ENCODE results near the gene PSMB9. TPM values are rescaled to one million over a fixed set of nuclear protein-coding genes. Genes with fewer than 3 reads are reported as not detected.
"Not testable (repeated sequence)": the region's sequence is repeated elsewhere in the genome, so short reads cannot be mapped to it uniquely, and the experiment has no call there.

The PSMB9 gene
- total RNA-seq, 2 experiments from 2014 or later: 353 to 356 TPM

DNA sequence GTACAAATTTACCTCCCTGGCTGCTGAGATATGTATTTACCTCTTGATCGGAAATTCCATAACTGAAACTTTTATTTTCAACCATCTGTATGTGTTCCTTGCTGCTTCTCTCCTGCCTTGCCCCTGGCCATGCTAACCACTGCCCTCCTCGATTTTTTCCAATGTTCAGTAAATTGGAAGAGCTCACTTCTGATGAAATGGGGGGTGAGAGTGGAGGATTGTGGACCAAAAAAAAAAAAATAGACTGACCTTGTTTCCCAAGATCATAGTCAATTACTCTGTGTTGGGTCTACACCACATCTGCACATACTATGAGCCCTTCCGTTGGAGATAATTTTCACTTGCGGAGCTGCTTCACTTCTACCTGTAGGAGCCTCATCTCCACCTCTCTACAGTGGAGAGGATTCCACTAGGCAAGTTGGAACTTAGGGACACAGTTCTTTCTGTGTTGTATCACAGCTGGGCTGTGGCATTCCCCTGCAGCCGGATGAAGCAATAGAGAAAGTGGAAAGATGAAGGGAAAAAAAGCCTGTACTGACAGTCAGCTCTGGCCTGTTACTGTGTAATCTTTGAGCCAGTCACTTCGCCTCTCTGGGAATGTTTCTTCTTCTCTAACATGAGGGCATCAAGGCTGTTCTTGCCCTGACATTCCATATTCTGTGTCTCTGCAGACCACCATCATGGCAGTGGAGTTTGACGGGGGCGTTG lies 1.6 kb downstream of the PSMB9 start:
- H3K36me3 Mint-ChIP-seq: peaks cover 68% of the 10 kb centered on the region
- POLR2A ChIA-PET: interaction anchor here (0.6 to 7.3 kb wide), 8 partner anchors 8 to 1261 kb away, joined by 3 to 773 read pairs (median 18); partner anchors contain the start of genes BRD2, PFDN6, PSMB8 and TAP2
- no peaks in the 10 kb centered on the region for H3K27me3 Mint-ChIP-seq
- H3K27ac Mint-ChIP-seq: peak overlapping the region; percentile 100
- no peaks in the 10 kb centered on the region for H3K9me3 Mint-ChIP-seq
- ATAC-seq (ENCODE audit: low read depth): no peak
- no peak for DNase-seq
- H3K4me3 Mint-ChIP-seq: peak overlapping the region; percentile 98
- H3K4me1 Mint-ChIP-seq: peaks cover 50% of the 10 kb centered on the region

DNA sequence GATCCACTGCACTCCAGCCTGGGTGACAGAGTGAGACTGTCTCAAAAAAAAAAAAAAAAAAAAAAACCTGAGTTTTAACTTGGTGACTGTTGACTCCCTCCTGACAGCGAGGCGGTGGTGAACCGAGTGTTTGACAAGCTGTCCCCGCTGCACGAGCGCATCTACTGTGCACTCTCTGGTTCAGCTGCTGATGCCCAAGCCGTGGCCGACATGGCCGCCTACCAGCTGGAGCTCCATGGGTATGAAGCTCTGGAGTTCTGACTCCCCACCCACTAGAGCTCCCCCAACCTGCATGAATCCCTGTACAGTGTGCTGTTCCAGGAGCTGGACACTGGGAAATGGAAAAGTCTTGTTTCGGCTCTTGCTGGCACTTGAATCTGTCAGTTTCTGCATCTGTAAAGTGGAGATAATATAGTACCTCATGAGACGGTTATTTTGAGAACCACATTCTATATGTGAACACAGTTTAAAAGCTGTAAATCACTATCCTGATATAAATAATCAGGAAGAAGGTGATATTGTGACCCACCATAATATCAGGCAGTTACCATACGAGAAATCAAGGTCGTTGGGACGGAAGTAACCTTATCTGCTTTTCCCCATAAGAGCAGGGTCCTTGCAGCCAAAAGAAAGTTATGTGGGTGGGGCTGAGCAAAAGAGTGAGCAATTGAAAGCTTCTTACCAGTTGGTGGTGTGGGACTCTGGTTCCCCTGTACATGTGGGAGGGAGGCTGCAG lies 3.3 kb downstream of the PSMB9 start:
- peak overlapping the region; percentile 71 for H3K27ac Mint-ChIP-seq
- peaks cover 44% of the 10 kb centered on the region for H3K4me1 Mint-ChIP-seq
- H3K36me3 Mint-ChIP-seq: peaks cover 56% of the 10 kb centered on the region
- ATAC-seq (ENCODE audit: low read depth): no peak
- DNase-seq: no peak
- POLR2A ChIA-PET: interaction anchor here (3.2 to 7.3 kb wide), 3 partner anchors 10 to 113 kb away, joined by 20 to 773 read pairs (median 166); partner anchors contain the start of genes BRD2, PSMB8 and TAP2
- no peaks in the 10 kb centered on the region for H3K9me3 Mint-ChIP-seq
- no peaks in the 10 kb centered on the region for H3K27me3 Mint-ChIP-seq
- peak overlapping the region; percentile 98 for H3K4me3 Mint-ChIP-seq

DNA sequence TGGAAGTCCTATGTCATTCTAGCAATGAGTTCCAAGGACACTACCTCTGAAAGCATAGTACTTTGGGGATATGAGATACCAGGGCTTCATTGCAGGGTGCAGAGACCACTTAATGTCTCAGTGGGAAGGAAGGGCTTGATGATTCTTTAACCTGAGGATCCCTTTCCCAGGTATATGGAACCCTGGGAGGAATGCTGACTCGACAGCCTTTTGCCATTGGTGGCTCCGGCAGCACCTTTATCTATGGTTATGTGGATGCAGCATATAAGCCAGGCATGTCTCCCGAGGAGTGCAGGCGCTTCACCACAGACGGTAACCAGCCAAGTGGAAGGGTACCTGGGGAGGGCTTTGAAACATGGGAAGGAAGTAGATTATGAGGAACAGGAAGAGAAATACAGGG lies 4.2 kb downstream of the PSMB9 start:
- H3K4me3 Mint-ChIP-seq: peak overlapping the region; percentile 35
- peaks cover 44% of the 10 kb centered on the region for H3K4me1 Mint-ChIP-seq
- no peak for DNase-seq
- ATAC-seq (ENCODE audit: low read depth): no peak
- H3K36me3 Mint-ChIP-seq: peaks cover 52% of the 10 kb centered on the region
- H3K27ac Mint-ChIP-seq: peak overlapping the region; percentile 71
- no peaks in the 10 kb centered on the region for H3K9me3 Mint-ChIP-seq
- H3K27me3 Mint-ChIP-seq: no peaks in the 10 kb centered on the region
- POLR2A ChIA-PET: interaction anchor here (3.2 to 7.3 kb wide), 3 partner anchors 10 to 113 kb away, joined by 20 to 773 read pairs (median 166); partner anchors contain the start of genes BRD2, PSMB8 and TAP2

DNA sequence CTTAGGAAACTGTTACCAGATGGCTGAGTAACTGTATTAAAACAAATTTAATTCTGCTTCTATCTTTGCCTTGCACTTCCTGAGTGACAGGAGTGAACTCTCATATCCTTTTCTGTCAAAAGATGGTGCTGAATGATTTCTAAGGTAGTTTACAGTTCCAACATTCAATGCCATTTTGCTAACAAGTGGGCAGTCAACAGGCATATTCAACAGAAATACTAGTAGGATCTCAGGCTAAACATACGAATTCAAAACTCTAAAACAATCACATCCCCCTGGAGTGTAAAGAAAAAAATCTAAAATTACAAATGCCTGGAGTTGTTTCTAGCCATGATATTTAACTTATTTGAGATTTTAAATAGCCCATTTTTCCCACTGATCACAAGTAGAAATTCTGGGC lies 6.7 kb downstream of the PSMB9 start:
- H3K36me3 Mint-ChIP-seq: peaks cover 61% of the 10 kb centered on the region
- peak overlapping the region; percentile 68 for H3K27ac Mint-ChIP-seq
- ATAC-seq (ENCODE audit: low read depth) (no peak), DNase-seq (no peak)
- POLR2A ChIA-PET: no interaction called here
- H3K4me3 Mint-ChIP-seq: no peak overlapping the region
- H3K9me3 Mint-ChIP-seq: no peaks in the 10 kb centered on the region
- H3K4me1 Mint-ChIP-seq: peaks cover 50% of the 10 kb centered on the region
- no peaks in the 10 kb centered on the region for H3K27me3 Mint-ChIP-seq

DNA sequence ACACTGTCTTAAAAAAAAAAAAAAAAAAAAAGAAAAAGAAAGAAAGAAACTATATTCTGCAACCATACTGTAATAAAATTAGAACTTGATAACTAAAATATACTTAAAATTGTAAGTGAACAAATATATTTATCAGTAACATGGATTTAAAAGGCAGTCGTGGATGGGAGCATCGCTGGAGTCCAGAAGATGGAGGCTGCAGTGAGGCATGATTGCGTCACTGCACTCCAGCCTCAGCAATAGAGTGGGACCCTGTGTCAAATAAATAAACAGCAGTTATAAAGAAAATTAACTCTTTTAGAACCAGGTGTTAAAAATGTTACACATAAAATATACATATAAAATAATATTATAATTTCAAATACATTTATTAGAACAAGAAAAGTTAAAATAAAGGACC lies 8.7 kb downstream of the PSMB9 start:
- no peak for ATAC-seq (ENCODE audit: low read depth)
- DNase-seq: no peak
- Mint-ChIP-seq H3K9me3 (no peaks in the 10 kb centered on the region), H3K4me3 (no peak overlapping the region), H3K4me1 (peaks cover 52% of the 10 kb centered on the region), H3K27ac (no peak overlapping the region), H3K27me3 (no peaks in the 10 kb centered on the region), H3K36me3 (peaks cover 46% of the 10 kb centered on the region)
- POLR2A ChIA-PET: interaction anchor here (0.6 to 2.6 kb wide), 4 partner anchors 8 to 109 kb away, joined by 4 to 28 read pairs (median 8); partner anchors contain the start of genes PSMB9, TAP1 and TAP2

GRCh38 chr6:32865724-32866443 lies 11.9 kb downstream of the PSMB9 start:
- POLR2A ChIA-PET: interaction anchor here (2.3 to 4.5 kb wide), 3 partner anchors 11 to 26 kb away, joined by 9 to 136 read pairs (median 65); partner anchors contain the start of genes PSMB9, TAP1 and TAP2
- H3K4me3 Mint-ChIP-seq: no peak overlapping the region

GRCh38 chr6:32867022-32867477 lies 13.1 kb downstream of the PSMB9 start:
- Mint-ChIP-seq H3K4me1 (peaks cover 32% of the 10 kb centered on the region), H3K4me3 (peak overlapping the region; percentile 76), H3K9me3 (no peaks in the 10 kb centered on the region), H3K27me3 (peaks cover 2% of the 10 kb centered on the region), H3K36me3 (peaks cover 19% of the 10 kb centered on the region), H3K27ac (peak overlapping the region; percentile 97)
- DNase-seq (peak; percentile 39), ATAC-seq (ENCODE audit: low read depth) (peak; percentile 75)
- POLR2A ChIA-PET: interaction anchor here (0.7 to 4.5 kb wide), 11 partner anchors 9 to 114 kb away, joined by 3 to 136 read pairs (median 17); partner anchors contain the start of genes PSMB8, PSMB9, TAP1 and TAP2

More at GRCh38 chr6:32865724-32866443, 11.9 kb downstream of the PSMB9 start:
- no peak for DNase-seq
- ATAC-seq (ENCODE audit: low read depth): no peak
- H3K4me1 Mint-ChIP-seq: peaks cover 34% of the 10 kb centered on the region
- peak overlapping the region; percentile 97 for H3K27ac Mint-ChIP-seq
- peaks cover 21% of the 10 kb centered on the region for H3K36me3 Mint-ChIP-seq
- no peaks in the 10 kb centered on the region for H3K9me3 Mint-ChIP-seq
- H3K27me3 Mint-ChIP-seq: no peaks in the 10 kb centered on the region

GRCh38 chr6:32867554-32868256 lies 13.7 kb downstream of the PSMB9 start:
- POLR2A ChIA-PET: interaction anchor here (0.9 to 4.5 kb wide), 15 partner anchors 9 to 176 kb away, joined by 3 to 136 read pairs (median 5); partner anchors contain the start of genes PSMB8, PSMB9, TAP1 and TAP2
- Mint-ChIP-seq H3K4me3 (peak overlapping the region; percentile 76), H3K27ac (peak overlapping the region; percentile 97), H3K9me3 (no peaks in the 10 kb centered on the region), H3K4me1 (peaks cover 32% of the 10 kb centered on the region), H3K27me3 (peaks cover 2% of the 10 kb centered on the region), H3K36me3 (peaks cover 19% of the 10 kb centered on the region)
- DNase-seq: no peak
- ATAC-seq (ENCODE audit: low read depth): peak; percentile 25

- POLR2A ChIA-PET: interaction anchor here (0.9 to 4.5 kb wide), 13 partner anchors 10 to 176 kb away, joined by 3 to 136 read pairs (median 5); partner anchors contain the start of genes PSMB8, PSMB9, TAP1 and TAP2
- Mint-ChIP-seq H3K4me1 (peaks cover 32% of the 10 kb centered on the region), H3K4me3 (no peak overlapping the region), H3K27ac (no peak overlapping the region), H3K27me3 (peaks cover 4% of the 10 kb centered on the region), H3K9me3 (no peaks in the 10 kb centered on the region), H3K36me3 (peaks cover 15% of the 10 kb centered on the region)
- ATAC-seq (ENCODE audit: low read depth): peak; percentile 57
- DNase-seq: peak; percentile 81
These were observed 14.3 kb downstream of the PSMB9 start for GRCh38 chr6:32868257-32868788.

DNA sequence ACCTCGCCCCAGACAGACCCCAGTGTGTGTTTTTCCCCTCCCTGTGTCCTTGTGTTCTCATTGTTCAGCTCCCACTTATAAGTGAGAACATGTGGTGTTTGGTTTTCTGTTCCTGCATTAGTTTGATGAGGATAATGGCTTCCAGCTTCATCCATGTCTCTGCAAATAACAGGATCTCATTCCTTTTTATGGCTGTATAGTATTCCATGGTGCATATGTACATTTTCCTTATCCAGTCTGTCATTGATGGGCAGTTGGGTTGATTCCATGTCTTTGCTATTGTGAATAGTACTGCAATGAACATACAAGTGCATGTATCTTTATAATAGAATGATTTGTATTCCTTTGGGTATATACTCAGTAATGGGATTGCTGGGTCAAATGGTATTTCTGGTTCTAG lies 20.0 kb downstream of the PSMB9 start:
- H3K9me3 Mint-ChIP-seq; H3K27ac Mint-ChIP-seq; DNase-seq; H3K27me3 Mint-ChIP-seq; H3K36me3 Mint-ChIP-seq; POLR2A ChIA-PET; H3K4me1 Mint-ChIP-seq; H3K4me3 Mint-ChIP-seq; ATAC-seq (ENCODE audit: low read depth): not testable (repeated sequence)

GRCh38 chr6:32876603-32877002 lies 22.6 kb downstream of the PSMB9 start:
- no peak overlapping the region for H3K27ac Mint-ChIP-seq
- H3K4me1 Mint-ChIP-seq: peaks cover 1% of the 10 kb centered on the region
- no peak for DNase-seq
- peaks cover 4% of the 10 kb centered on the region for H3K9me3 Mint-ChIP-seq
- H3K36me3 Mint-ChIP-seq: peaks cover 6% of the 10 kb centered on the region
- POLR2A ChIA-PET: no interaction called here
- peaks cover 8% of the 10 kb centered on the region for H3K27me3 Mint-ChIP-seq
- no peak overlapping the region for H3K4me3 Mint-ChIP-seq
- no peak for ATAC-seq (ENCODE audit: low read depth)

DNA sequence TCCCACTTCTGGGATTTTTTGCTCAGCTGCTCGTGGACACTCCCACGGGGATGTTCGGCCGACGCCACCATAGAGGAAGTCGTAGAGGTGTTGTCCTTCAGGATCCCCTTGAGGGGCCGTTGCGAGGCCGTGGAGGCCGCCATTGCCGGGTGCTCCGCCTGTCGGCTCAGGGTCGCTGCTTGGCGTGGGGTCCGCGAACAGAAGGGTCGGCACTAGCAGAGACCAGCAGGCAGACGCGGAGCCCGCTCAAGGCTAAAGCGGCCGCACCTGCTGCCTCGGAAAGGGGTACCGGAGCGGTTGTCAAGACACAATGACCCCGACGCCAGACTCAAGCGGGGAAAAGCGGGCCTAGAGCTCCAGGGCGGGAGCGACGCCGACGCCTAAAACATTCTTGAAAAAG lies 25.7 kb downstream of the PSMB9 start:
- Mint-ChIP-seq H3K4me3 (no peak overlapping the region), H3K27me3 (no peaks in the 10 kb centered on the region), H3K9me3 (no peaks in the 10 kb centered on the region), H3K27ac (no peak overlapping the region), H3K4me1 (peaks cover 3% of the 10 kb centered on the region), H3K36me3 (peaks cover 6% of the 10 kb centered on the region)
- DNase-seq: no peak
- POLR2A ChIA-PET: interaction anchor here (1.5 kb wide), 1 partner anchor 92 kb away, joined by 5 read pairs; no protein-coding TSS in a partner anchor
- no peak for ATAC-seq (ENCODE audit: low read depth)
